HepG2 (cell line): Measurements from ENCODE around the gene UST. TPM values are rescaled to one million over a fixed set of nuclear protein-coding genes. Genes with fewer than 3 reads are reported as not detected.

Source experiments
- ATAC-seq: fragments of 200-7000 bp; cut with Tn5 transposase; 3 replicates; pipeline ENCODE4 v1.9.1; 2020; ENCODE audit warnings: mild to moderate bottlenecking, moderate library complexity
- BruUV-seq: library from RNA; stranded (reverse); fragments of 400-500 nt; replicated peaks from 2 replicates; lab custom pipeline; 2021; lab: Mats Ljungman, UMichigan
- CTCF ChIA-PET: fragments of 300-600 bp; formaldehyde crosslinking; extraction: SDS; loops from one replicate; lab custom pipeline; 2021; ENCODE audit warnings: low total read pairs, inconsistent platforms, low intra/inter-chr PET ratio; lab: Yijun Ruan, JAX
- POLR2A ChIA-PET: fragments of 350-600 bp; sonication (Branson Sonifier 250); formaldehyde crosslinking; loops from one replicate; lab custom pipeline; 2020; ENCODE audit warnings: antibody characterized with exemption, inconsistent platforms; lab: Yijun Ruan, JAX
- DNase-seq: peaks from one replicate; pipeline ENCODE4 v3.0.0-alpha.2; 2015; ENCODE audit warnings: low spot score
- FAIRE-seq: peaks from 3 replicates; lab custom pipeline; 2011; peaks lifted over from hg19 to GRCh38; lab: Jason Lieb, UNC
- H2AFZ ChIP-seq: one replicate; pipeline ENCODE4 v1.6.1; 2011; ENCODE audit warnings: low read length, inconsistent platforms
- H3K27ac ChIP-seq: fragments of 300-600 bp; 3 replicates; pipeline ENCODE4 v1.8.0; 2011; ENCODE audit warnings: mixed run types, mild to moderate bottlenecking, mixed read lengths, low read length, inconsistent platforms; ENCODE audit not compliant: insufficient read depth; ENCODE audit errors: extremely low read length
- H3K27me3 ChIP-seq, 2 experiments: fragments of 200-600 bp in 1 of 2; 2 replicates in 1 of 2; 3 replicates in 1 of 2; pipeline versions ENCODE4 v1.6.0 to v1.8.0; 2011; ENCODE audit warnings: low read length in 2 of 2, mild to moderate bottlenecking in 2 of 2, moderate library complexity in 2 of 2, inconsistent platforms in 1 of 2; ENCODE audit not compliant: insufficient read depth in 2 of 2, control insufficient read depth in 1 of 2
- H3K36me3 ChIP-seq, 2 experiments: fragments of 200-600 bp in 1 of 2; replicated peaks in 1 of 2; 2 replicates in 1 of 2; 3 replicates in 1 of 2; pipeline versions ENCODE4 v1.5.1 to v1.8.0; 2011; ENCODE audit warnings: low read length in 2 of 2, inconsistent platforms in 1 of 2; ENCODE audit not compliant: insufficient read depth in 2 of 2, control insufficient read depth in 1 of 2
- H3K4me1 ChIP-seq: 2 replicates; pipeline ENCODE4 v1.5.1; 2012; ENCODE audit warnings: low read length, inconsistent platforms; ENCODE audit not compliant: insufficient read depth
- H3K4me2 ChIP-seq: 2 replicates; pipeline ENCODE4 v1.6.0; 2011; ENCODE audit warnings: low read depth, low read length, inconsistent platforms
- H3K4me3 ChIP-seq, 3 experiments: fragments of 200-600 bp in 1 of 3; sonication (generic), shearing (Covaris generic) in 1 of 3; replicated peaks in 1 of 3; 2 replicates each; pipeline ENCODE4 v1.5.1; 2011 to 2016; ENCODE audit warnings: low read length in 3 of 3, inconsistent platforms in 2 of 3, low read depth in 2 of 3, mild to moderate bottlenecking in 2 of 3, control low read depth in 1 of 3, mixed read lengths in 1 of 3; ENCODE audit not compliant: insufficient read depth in 1 of 3
- H3K79me2 ChIP-seq: one replicate; pipeline ENCODE4 v1.6.1; 2011; ENCODE audit warnings: low read length, inconsistent platforms; ENCODE audit not compliant: insufficient read depth
- H3K9ac ChIP-seq: 2 replicates; pipeline ENCODE4 v1.6.0; 2011; ENCODE audit warnings: mild to moderate bottlenecking, low read depth, low read length, inconsistent platforms; ENCODE audit not compliant: insufficient read depth
- H3K9me3 ChIP-seq: 2 replicates; pipeline ENCODE4 v1.5.1; 2012; ENCODE audit warnings: mild to moderate bottlenecking, low read length
- H4K20me1 ChIP-seq: 2 replicates; pipeline ENCODE4 v1.6.0; 2011; ENCODE audit warnings: inconsistent platforms, mild to moderate bottlenecking, low read length, moderate library complexity; ENCODE audit not compliant: insufficient read depth
- EEA1 ChIP-seq: sonication (generic); formaldehyde crosslinking; IDR thresholded peaks from 2 replicates; pipeline ENCODE4 v1.5.1; 2020; ENCODE audit warnings: mild to moderate bottlenecking, missing genetic modification reagents, borderline replicate concordance
- HNRNPK ChIP-seq: fragments of 200-400 bp; formaldehyde crosslinking; IDR thresholded peaks from 2 replicates; pipeline ENCODE4 v1.6.1; 2018; ENCODE audit warnings: low read length, low read depth, moderate library complexity, mild to moderate bottlenecking; ENCODE audit not compliant: poor library complexity, severe bottlenecking
- JUND ChIP-seq: sonication (generic); formaldehyde crosslinking; IDR thresholded peaks from 2 replicates; pipeline ENCODE4 v1.8.0; 2022; ENCODE audit warnings: mild to moderate bottlenecking, missing genetic modification reagents
- NFKBIZ ChIP-seq: IDR thresholded peaks from 2 replicates; pipeline ENCODE4 v1.6.1; 2018; ENCODE audit warnings: missing genetic modification reagents, missing compliant biosample characterization
- NR2F1 ChIP-seq, 2 experiments: fragments of 450-650 bp in 1 of 2; formaldehyde crosslinking in 1 of 2; IDR thresholded peaks; 2 replicates each; pipeline versions ENCODE4 v1.5.0 to v1.6.1; 2016 to 2020; ENCODE audit warnings: mild to moderate bottlenecking in 1 of 2, missing compliant biosample characterization in 1 of 2, missing genetic modification reagents in 1 of 2, moderate library complexity in 1 of 2
- REPIN1 ChIP-seq: sonication (generic); formaldehyde crosslinking; IDR thresholded peaks from 2 replicates; pipeline ENCODE4 v1.8.0; 2022; ENCODE audit warnings: missing genetic modification reagents, low read depth, mild to moderate bottlenecking, borderline replicate concordance
- TCF7L2 ChIP-seq: IDR thresholded peaks from 2 replicates; pipeline ENCODE4 v1.6.1; 2011; ENCODE audit warnings: mild to moderate bottlenecking, low read depth, low read length, moderate library complexity
- ZBTB42 ChIP-seq: sonication (generic); formaldehyde crosslinking; IDR thresholded peaks from 2 replicates; pipeline ENCODE4 v1.5.0; 2020; ENCODE audit warnings: mild to moderate bottlenecking, missing genetic modification reagents
- ZFP1 ChIP-seq: IDR thresholded peaks from 2 replicates; pipeline ENCODE4 v1.6.1; 2016
- ZNF232 ChIP-seq: sonication (generic); formaldehyde crosslinking; IDR thresholded peaks from 2 replicates; pipeline ENCODE4 v1.4.0; 2020; ENCODE audit warnings: missing genetic modification reagents, borderline replicate concordance
- WGBS: methylation state at CpG from one replicate; pipeline ENCODE4 v1.1.6; 2017; ENCODE audit warnings: low lambda C conversion rate; 5-methylcytosine and 5-hydroxymethylcytosine counted together
- in situ Hi-C: cut with HindIII; loops from 2 replicates; pipeline ENCODE4 v1.10.0; 2017; ENCODE audit warnings: low pct_unique_long_range_greater_than_20kb; ENCODE audit not compliant: extremely low pct_ligation_motif_present
- intact Hi-C: fragments of 100-400 bp; cut with micrococcal nuclease; formaldehyde crosslinking; loops from one replicate; pipeline ENCODE4 v1.10.0; 2022; ENCODE audit not compliant: unreplicated experiment
- polyA plus RNA-seq, 8 experiments: library from polyadenylated mRNA; depleted of rRNA in 3 of 8; stranded (reverse) in 7 of 8; unstranded in 1 of 8; fragments of >200 nt; fragmentation: Illumina TruSeq in 4 of 8; extraction: Trizol in 4 of 8; gene quantifications; 2 replicates each; pipeline versions ENCODE4 v1.2.1 to v1.2.3, GENCODE V29; 2011 to 2016; ENCODE audit warnings: low read depth in 4 of 8, missing spikeins in 1 of 8, mixed read lengths in 1 of 8; ENCODE audit not compliant: insufficient read depth in 1 of 8
- total RNA-seq, 5 experiments: library from RNA; depleted of rRNA; stranded (reverse); fragments of >200 nt; fragmentation: Illumina TruSeq; extraction: Trizol; gene quantifications; 2 replicates each; pipeline ENCODE4 v1.2.3, GENCODE V29; 2016; ENCODE audit warnings: low read depth in 1 of 5
- TF ChIP-seq, protein P1 (sequence below): sonication (generic); formaldehyde crosslinking; IDR thresholded peaks from 2 replicates; pipeline ENCODE4 v1.4.0; 2020; ENCODE audit warnings: mild to moderate bottlenecking, low read depth, missing genetic modification reagents

Gene UST
- total and polyA plus RNA-seq, 2 of the 13 experiments (the other 11 are each of a cell fraction or from before 2014, with no cell fraction given): 0.27 TPM; not detected in 1

DNA sequence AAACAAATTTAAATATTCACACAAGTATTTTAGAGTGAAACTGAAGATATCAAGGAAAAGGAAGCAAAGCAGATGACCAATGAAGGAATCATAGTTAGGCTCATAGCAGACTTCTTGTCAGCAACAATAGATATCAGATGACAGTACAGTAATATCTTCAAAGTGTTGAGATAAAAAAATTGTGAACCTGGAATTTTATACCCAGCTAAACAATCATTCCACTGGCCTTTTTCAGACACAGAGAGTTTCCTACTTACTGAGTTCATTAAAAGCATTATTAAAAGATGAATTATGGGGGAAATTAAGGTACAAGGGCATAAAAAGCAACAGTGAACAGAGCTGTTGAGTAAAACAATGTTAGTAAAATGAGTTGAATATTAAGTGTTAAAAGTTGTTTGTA, 254.6 kb downstream of the UST start:
- Histone ChIP-seq H2AFZ (no peak overlapping the region), H3K4me1 (peaks cover 11% of the 10 kb centered on the region), H3K4me2 (no peak overlapping the region), H3K27ac (no peak overlapping the region), H3K36me3 (no peaks in the 10 kb centered on the region), H3K4me3 (no peak overlapping the region), H3K9me3 (peaks cover 21% of the 10 kb centered on the region), H3K79me2 (no peaks in the 10 kb centered on the region), H3K9ac (no peak overlapping the region), H3K27me3 (no peaks in the 10 kb centered on the region; a peak in 1 of 5 replicates), H4K20me1 (no peaks in the 10 kb centered on the region)
- CTCF ChIA-PET: no interaction called here
- in situ Hi-C loops: no loop called here
- ATAC-seq (no peak), DNase-seq (no peak), FAIRE-seq (no peak)
- POLR2A ChIA-PET: no interaction called here
- TF ChIP-seq ZBTB42 (CRISPR knock-in tag): no peak
- TF ChIP-seq ZFP1 (CRISPR knock-in tag): peak; percentile 100
- BruUV-seq: no TSS peak
- intact Hi-C loops: no loop called here

DNA sequence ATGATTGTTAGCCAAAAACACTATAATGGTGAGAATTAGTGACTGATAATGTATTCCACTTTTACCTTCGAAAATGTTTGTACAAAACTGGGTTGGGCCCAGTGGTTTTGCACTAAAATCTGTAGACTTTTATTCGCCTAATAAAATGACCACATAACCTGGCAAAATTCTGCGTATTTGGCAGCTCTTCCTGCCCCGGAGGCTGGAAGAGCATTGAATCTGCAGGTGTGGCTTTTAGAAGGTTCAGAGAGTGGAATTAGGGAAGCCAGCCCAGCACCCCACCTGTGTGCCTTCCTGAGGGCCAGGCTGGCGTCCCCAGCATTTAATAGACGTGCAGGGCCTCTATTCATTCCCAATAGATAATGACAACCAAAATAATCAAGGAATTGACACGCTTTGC, 256.7 kb downstream of the UST start:
- Histone ChIP-seq H3K4me2 (no peak overlapping the region), H4K20me1 (no peaks in the 10 kb centered on the region), H3K4me3 (no peak overlapping the region), H3K4me1 (peaks cover 11% of the 10 kb centered on the region), H3K27ac (no peak overlapping the region), H3K9ac (no peak overlapping the region), H3K79me2 (no peaks in the 10 kb centered on the region)
- CTCF ChIA-PET: no interaction called here
- DNase-seq: no peak
- intact Hi-C loops: no loop called here
- TF ChIP-seq REPIN1 (CRISPR knock-in tag) (no peak), JUND (CRISPR knock-in tag) (no peak), TCF7L2 (no peak), ZNF232 (CRISPR knock-in tag) (no peak), NFKBIZ (CRISPR knock-in tag) (no peak), EEA1 (CRISPR knock-in tag) (no peak), HNRNPK (no peak), NR2F1 (CRISPR knock-in tag; IDR thresholded peaks at IDR 0.05) (no peak)
- TF ChIP-seq, protein P1, sequence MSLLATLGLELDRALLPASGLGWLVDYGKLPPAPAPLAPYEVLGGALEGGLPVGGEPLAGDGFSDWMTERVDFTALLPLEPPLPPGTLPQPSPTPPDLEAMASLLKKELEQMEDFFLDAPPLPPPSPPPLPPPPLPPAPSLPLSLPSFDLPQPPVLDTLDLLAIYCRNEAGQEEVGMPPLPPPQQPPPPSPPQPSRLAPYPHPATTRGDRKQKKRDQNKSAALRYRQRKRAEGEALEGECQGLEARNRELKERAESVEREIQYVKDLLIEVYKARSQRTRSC (CRISPR knock-in tag): no peak
- TF ChIP-seq, all 625 proteins: peak for 0
- ATAC-seq: no peak
- BruUV-seq: no TSS peak
- WGBS: 44% methylated on average over 7 of the region's 7 CpGs
- H2AFZ ChIP-seq: no peak overlapping the region
- POLR2A ChIA-PET: interaction anchor here (1.3 kb wide), 1 partner anchor 24 kb away, joined by 3 read pairs; no protein-coding TSS in a partner anchor
- no peak for FAIRE-seq
- in situ Hi-C loops: no loop called here
- peaks cover 21% of the 10 kb centered on the region for H3K9me3 ChIP-seq
- peaks cover 0 to 3% of the 10 kb centered on the region in 2 experiments; a peak in 1 of 5 replicates for H3K27me3 ChIP-seq
- no peaks in the 10 kb centered on the region for H3K36me3 ChIP-seq
